HG02798 (cell line): ENCODE measurements around the gene ZC3H12D.
"Not testable (repeated sequence)": the region's sequence is repeated elsewhere in the genome, so short reads cannot be mapped to it uniquely, and the experiment has no call there.

Source experiments
- ATAC-seq: cut with Tn5 transposase; IDR thresholded peaks from one replicate; pipeline ENCODE4 v1.9.1; 2021; ENCODE audit warnings: mild to moderate bottlenecking; ENCODE audit not compliant: unreplicated experiment, poor library complexity

Gene ZC3H12D

DNA sequence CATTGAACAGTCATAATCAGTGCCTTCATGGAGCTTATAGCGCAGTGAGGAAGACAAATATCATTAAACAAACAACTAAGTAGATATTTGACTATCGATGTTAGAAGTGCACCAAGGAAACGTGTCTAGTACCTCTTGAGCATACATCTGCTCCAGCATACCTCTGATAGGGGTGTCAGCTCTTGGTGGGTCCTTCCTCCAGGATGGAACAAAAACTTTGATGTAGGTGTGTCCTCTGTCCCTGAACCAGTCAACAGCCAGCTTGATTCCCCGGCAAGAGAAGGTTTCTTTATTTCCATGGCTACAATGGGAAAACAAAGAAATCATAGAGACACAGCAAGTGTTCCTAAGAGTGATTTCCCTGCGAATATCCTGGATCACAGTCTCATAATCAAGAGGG is 23.1 kb downstream of the ZC3H12D start:
- no peak for ATAC-seq

DNA sequence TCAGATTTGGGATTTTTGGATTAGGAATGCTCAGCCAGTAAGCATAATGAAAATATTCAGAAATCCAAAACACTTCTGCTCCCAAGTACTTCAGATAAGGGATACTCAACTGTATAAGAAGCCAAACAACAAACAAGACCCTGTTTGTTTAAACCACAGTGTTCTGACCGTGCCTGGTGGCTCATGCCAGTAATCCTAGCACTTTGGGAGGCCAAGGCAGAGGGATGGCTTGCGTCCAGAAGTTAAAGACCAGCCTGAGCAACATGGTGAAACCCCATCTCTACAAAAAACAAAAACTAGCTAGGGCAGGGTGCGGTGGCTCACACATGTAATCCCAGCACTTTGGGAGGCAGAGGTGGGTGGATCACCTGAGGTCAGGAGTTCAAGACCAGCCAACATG is 24.6 kb downstream of the ZC3H12D start:
- ATAC-seq: not testable (repeated sequence)

DNA sequence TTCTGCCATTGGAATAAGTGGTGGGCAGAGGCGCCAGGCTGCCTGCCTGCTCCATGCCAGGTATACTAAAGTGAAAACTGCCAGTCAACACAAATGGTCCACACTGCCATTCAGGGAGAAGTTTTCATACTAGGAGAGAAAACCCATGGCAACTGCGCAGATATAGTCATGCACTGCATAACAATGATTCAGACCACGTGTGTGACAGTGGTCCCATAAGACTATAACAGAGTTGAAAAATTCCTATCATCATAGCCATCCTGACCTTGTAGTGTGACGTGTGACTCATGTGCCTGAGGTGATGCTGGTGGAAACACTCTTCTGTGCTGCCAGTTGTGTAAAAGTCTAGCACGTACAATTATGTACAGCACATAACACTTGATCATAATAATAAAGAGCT is 25.1 kb downstream of the ZC3H12D start:
- no peak for ATAC-seq

DNA sequence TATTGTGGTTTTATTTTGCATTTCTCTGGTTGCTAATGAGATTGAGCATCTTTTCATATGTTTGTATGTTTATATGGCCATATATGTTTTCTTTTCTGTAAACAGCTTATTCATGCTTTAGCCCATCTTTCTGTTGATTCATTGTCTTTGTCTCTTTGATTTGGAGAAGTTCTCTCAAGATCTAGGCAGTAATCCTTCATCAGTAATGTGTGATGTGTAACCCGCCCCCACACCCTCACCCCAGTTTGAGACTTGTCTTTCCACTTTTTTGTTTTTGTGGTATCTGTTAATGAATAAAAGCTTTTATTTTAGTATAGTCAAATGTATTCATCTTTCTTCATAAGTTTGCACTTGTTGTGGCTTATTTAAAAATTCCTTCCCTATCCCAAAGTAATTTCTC is 26.0 kb downstream of the ZC3H12D start:
- ATAC-seq: no peak

DNA sequence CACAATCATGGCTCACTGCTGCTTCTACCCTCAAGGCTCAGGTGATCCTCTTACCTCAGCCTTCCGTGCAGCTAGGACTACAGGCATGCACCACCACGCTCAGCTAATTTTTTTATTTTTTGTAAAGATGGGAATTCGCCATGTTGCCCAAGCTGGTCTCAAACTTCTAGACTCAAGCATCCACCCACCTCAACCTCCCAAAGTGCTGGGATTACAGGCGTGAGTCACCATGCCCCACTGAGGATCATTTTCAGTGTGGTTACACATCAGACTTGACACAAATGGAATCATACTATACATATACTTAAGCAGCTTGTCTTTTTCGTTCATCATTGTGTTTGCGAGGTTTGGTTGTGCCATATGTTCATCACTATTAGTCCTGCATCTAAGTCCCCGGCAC is 26.6 kb downstream of the ZC3H12D start:
- ATAC-seq: no peak

DNA sequence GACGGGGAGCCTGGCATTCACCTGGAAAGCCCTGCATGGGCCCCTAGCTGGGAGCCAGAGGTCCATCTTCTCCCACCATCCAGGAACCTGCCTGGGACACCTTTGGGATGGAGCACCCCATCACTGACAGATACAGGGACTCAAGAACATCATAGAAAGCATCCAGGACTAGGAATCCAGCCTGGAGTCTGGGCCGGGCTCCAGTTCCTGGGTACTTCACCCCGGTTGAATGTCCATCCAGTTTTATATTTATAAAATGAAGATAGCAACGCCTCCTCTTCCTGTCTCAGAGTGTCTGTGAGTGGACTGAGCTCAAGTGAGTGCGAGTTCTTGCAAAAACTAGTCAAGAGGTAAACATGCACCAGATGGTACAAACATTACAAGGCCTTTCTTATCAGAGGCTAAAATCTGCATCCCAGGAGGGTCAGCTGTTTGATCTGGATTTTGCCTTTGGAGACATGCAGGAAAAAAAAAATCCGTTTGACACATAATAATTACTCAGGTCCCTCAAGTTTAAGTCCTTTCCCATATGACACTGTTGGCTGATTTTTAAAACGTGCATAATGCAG is 27.4 kb downstream of the ZC3H12D start:
- no peak for ATAC-seq

DNA sequence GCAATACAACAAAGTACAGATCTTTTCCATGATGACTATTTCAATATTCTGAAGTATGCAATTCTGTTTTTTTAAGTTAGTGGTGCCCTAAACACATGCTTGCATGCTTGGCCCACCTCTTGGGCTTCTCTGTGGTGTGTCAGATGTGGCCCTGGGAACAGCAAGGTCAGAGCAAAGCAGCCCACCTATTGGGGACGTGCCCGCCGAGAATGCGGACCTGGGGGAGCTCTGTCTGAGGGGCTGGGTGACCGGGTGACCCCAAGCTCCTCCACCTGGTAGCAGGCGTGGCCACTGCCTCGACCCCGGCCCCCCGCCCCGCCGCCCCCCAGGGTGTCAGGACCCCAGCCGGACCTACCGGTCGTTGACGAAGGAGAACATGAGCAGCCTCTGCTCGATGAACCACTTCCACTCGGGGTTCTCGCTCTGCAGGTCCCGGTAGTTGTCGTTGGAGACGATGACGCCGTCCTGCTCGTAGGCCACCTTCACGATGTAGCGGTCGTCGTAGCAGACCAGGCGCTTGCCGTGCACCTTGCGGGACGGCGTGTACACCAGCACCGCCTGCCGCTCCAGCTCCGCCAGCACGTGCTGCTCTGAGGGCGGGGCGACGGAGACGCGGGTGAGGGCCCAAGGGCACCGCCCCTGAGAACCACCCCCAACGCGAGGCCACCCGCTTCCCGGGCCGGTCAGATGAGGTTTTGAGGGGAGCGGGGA is 28.3 kb downstream of the ZC3H12D start:
- no peak for ATAC-seq

DNA sequence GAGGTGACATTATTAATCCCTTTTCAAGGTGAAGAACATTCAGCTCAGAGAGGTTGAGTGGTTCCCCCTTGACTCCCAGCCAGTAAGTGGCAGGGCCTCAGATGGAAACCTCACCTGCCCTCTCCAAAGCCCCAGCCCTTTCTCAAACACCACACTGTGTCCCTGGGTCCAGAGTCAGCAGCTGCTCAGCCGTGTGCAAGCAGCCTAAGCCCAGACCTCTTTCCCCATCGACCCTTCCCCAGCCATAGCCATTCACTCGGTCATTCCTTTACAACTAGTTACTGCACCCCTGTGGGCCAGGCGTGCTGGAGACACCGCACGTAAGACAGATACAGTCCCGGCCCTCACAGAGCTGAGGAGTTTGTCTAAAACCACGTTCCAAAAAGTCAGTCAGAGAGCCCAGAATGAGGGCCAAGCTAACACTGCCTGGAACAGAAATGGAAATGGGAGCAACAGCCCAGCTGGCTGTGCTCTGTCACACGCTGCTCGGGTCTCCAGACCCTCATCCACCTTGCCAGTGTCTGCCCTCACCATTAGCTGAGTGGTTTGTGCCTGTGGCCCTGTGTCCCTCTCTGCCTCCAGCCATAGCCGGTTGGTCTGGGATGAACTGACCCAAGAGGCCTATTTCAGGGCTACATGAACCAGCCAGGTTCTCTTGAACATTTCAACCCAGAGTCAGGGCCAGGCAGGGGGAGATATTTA is 29.6 kb downstream of the ZC3H12D start:
- ATAC-seq: no peak

DNA sequence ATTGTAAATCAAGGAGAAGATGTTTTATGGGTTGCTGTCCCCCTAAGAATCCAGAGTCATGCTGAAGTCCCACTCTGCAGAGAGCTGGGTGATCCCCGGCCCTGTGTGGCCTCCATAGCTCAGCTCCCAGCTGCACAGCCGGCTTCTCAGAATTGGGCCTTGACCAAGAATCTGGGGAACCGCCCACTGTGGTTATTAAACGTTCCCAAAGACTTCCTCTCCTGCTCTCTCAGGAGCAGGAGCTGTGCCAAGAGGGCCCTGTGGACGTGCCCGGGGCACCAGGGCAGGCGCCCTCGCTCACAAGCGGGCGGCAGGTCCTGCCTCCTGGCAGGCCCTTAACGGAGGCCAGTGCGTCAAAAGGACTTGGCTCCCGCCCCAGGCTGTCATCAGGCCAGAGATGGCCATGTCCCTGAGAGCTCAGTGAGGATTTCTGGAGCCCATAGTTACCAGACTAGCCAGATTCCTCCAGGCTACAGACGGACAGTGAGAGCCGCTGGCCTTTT is 30.4 kb downstream of the ZC3H12D start:
- ATAC-seq: no peak

DNA sequence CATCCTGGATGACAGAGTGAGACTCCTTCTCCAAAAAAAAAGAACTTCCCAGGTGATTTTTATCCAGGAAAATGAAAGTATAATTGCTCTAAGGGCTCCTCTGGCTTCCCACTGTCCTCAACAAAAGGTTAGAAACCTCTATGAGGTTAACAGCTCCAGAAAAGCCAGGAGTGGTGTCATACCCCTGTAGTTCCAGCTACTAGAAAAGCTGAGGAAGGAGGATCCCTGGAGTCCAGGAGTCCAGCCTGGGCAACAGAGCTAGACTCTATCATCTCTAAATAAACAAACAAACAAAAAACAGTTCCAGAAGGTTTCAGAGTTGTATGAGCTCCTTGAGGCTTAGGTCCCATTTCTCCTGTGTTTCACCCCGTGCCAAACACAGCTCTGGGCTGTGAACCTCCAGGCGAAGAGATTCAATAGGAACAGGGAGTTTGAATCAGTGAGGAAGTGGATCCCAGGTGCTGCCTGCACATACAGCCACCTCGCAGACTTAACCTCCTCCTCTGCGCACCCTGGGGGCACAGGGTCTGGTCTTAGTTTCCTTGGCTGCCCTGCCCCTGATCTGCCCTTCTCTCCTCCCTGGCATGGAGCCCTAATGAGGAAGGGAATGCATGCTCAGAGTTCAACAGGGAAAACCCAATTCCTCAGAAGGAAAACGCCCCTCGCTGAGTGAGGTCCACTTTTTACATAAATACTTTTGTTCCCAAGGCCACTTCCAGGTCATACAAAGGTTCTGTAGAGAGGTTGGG is 31.0 kb downstream of the ZC3H12D start:
- ATAC-seq: no peak

DNA sequence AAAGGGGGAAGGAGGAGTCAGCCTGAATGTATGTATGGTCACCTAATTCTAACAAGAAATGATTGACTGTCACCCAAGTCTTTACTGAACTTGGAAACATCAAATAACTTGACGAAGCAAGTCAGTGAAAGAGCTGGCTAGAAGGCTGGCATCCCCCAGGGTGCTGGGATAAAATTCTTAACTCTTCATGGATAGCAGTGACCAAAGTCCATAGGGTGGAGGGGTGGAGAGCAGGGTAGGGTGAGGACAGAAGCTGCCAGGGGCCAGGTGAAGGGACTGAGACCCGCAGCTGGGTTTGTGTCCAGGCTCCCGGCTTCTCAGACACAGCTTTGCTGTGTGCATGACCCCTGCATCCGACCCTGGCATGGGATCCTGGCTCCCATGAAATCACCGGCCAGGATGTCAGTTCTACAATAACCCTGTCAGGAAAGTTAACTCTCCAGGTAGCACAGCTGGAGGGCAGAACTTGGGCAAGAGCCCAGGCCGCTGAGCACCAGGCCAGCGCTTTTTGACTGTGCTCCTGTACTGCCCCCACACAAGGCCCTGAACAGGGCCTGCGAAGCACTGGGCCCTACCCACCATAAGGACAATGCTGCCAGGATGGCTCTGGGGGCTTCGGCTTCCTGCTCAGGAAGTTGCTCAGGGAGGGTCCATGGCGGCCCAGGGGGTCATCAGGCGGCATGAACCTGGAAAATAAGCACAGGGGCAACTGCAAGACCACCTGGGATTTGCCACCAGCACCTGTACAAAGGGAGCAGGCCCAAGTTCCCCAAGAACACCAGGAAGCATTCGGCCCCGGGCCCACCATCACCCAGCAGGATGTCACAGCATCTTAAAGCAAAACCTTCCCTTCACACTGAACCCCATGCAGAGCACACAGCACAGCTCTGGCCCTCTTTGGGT is 32.5 kb downstream of the ZC3H12D start:
- no peak for ATAC-seq

DNA sequence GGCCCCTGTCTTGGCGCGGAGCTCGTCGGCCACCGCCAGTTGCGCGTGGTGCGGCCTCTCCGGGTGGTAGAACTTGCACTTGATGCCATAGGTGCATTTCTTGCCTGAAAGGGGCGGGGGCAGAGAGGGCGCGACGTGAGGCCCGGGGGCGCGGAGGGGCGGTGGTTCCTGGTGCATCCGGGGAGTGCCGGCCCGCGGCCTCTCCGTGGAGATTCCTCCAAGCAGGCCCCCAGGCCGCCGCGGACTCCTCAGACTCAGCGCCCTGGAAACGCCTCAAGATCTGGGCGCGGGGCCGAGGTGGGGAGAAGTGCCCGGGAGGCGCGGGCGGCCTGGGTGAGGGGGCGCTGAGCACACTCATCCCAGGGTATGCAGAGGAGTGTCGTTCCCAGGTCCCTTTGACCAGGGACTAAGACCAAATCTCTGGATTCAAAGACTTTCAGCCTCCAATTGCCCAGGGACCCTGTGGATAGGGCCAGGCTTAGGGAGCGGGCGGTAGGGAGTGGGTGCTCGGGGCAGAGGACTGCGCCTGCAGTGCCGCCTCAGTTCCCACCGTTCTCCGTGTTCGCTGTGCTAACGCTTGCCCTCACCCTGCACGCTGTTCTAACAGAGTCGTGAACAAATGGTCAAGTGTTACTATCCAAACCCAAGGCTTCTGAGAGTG is 33.3 kb downstream of the ZC3H12D start:
- no peak for ATAC-seq

DNA sequence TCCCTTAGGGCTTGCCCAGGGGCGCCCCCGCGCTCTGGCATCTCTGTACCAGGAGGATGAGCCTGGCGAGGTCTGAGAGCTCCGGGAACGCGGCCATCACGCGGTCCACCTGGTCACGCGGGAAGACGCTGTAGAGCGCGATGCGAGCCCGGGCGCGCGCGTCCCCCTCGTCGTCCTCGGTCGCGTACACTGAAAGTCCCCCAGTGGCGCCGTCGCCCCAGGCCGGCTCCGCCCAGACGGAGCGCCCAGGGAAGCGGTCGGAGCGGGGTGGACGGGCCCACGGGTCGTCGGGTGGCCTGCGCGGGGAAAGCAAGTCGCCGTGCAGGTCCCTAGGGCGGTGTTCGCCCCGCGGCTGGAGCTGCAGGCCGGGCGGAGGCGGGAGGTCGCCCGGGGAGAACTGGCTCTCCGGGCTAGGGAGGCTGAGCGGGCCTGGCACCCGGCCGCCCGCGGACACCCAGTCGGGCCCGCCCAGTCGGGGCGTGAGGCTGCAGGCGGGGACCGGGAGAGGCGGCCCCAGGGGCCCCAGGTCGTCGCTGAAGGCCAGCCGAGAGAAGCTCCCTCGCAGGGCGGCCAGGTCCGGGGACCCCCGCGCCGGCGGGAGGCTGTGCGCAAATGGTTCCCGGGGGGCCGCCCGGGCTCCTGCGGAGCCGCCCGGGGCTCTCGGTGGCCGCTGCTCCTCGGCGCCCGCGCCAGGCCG is 34.0 kb downstream of the ZC3H12D start:
- no peak for ATAC-seq

DNA sequence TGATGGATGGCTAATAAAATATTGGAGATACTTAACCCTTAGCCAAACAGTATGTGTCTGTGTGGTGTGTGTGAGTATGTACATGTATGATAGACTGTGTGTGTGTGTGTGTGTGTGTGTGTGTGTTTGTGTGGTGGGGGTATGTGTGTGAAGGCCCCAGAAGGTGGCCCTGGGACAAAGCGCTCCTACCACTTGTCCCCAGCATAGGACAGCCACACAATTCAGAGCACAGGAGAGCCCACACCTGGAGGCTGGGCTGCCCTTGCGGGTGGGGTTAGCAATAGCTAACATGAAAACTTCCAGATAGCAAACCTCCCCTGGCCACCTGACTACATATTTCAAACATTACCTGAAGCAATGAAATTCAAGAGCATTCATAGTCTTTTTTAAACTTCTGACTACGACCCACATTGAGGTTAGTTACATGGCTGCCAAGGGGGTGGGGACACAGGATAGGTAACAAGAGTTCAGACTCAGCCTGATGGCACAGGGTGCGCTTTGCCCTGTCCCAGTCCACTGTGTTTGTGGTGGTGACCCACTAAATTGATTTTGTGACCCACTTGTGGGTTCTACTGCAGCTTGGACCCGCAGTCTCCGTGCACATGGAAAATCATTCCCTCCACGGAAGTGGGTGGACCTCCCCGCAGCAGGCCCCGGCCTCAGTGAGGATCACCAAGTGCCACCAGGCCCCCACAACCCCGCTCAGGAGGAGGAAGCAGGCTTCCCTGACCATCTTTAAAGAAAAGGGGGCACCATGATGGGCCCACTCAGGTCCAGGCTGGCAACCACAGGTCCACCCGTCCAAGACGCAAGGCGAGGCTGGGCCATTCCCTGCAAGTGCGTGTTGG is 34.8 kb downstream of the ZC3H12D start:
- ATAC-seq: no peak

DNA sequence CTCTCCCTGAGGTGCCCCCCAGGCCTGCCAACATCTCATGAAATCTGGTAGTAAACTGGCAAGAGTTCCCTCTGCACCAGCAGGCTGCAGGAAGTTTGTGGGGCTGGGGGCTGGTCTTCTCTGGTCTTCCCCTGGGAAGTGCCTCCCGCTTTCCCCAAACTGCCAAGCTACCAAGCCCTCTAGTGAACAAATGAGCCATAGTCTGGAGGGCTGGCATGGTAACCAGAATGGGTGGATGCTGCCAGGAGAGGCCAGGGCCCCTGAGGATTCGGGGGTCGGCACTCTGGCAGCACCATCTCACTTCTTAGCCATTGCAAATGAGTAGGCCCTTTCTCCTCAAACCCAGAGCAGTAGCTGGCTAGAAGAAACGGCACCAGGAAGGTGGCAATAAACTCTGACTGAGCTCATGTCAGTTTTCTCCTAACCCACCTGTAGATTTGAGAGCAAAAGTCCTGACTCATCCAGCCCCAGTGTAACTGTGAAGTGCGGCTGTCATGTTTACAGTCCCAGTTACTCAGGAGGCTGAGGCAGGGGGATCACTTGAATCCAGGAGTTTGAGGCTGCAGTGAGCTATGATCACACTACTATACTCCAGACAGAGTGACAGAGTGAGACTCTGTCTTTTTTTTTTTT is 35.9 kb downstream of the ZC3H12D start:
- no peak for ATAC-seq

DNA sequence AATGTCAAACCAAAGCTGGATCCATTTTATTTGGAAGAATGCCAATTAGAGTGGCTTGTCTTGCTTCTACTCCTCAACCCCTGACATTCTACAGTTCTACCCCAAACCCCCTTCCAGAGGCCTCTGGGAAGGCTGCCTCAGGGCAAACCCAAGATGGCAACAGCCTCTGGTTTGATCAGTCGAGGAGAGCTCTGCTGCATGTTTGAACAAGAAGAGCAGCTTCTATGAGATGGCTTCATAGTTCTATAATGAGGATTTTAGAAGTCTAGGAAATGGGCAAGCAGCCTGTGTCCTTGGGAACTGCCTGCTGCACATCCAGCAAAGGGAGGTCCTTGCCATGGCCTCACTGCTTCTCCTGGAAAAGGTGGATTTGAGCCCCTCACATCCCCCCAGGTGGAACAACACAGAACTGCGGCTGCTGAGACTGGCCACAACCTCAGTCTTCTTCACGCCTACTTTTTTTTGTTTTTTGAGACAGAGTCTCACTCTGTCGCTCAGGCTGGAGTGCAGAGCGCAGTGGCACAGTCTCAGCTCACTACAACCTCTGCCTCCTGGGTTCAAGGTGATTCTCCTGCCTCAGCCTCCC is 37.9 kb downstream of the ZC3H12D start:
- ATAC-seq: no peak

DNA sequence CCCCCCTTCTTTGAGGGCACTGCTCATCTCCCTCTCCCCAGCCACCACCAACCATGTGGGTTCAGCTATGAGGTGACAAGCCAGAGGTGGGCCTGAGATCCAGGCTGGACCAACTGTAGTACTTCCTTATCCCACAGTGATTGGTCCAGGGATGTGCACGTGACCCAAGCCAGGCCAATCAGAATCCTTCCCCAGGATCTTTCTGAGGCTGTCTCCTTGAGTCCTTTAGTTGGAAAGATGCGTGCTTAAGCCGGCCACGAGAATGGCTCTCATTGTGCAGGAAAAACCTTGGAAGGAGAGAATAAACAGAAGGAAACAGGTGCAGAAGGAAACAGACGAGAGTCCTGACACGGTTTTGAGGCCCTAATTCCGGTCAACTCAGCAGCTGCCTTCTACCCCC is 39.2 kb downstream of the ZC3H12D start:
- ATAC-seq: peak; percentile 28
